ENCODE measurements around the gene FABP6.

- TF ChIP-seq CTCF (IDR thresholded peaks at IDR 0.05) = no peak
- TF ChIP-seq EZH2 (IDR thresholded peaks at IDR 0.05) = no peak
- TF ChIP-seq EZH2phosphoT487 (IDR thresholded peaks at IDR 0.05) = no peak
Observed at GRCh38 chr5:160237571-160238093, 8.3 kb downstream of the FABP6 start.
